GM21423 (cell line): ENCODE results near the gene HSPG2.
"Not testable (repeated sequence)": the region's sequence is repeated elsewhere in the genome, so short reads cannot be mapped to it uniquely, and the experiment has no call there.

Experiments used
- ATAC-seq: cut with Tn5 transposase; IDR thresholded peaks from one replicate; pipeline ENCODE4 v1.9.1; 2021; ENCODE audit warnings: mild to moderate bottlenecking, moderate library complexity; ENCODE audit not compliant: unreplicated experiment

The HSPG2 gene

GRCh38 chr1:21937034-21937371 is at the start of gene HSPG2:
Gene HSPG2, minus strand, starts transcription at chr1:21937310. Its CDS starts 93 bp downstream, at chr1:21937217.
- no peak for ATAC-seq

DNA sequence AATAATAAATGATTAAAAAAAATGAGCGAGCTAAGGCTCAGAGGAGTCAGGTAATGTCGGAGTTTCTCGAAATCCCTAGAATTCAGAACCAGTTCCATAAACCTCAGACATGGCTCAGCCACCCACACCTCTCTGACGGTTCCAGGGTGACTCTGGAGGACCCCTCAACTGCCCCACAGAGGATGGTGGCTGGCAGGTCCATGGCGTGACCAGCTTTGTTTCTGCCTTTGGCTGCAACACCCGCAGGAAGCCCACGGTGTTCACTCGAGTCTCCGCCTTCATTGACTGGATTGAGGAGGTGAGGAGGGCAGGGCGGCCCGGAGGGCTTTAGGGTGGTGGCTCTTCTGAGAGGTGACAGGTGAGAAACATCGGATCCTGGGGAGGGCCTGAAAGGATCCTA is 49.3 kb upstream of the HSPG2 start:
- not testable (repeated sequence) for ATAC-seq

- ATAC-seq, result not testable (repeated sequence)
Observed at GRCh38 chr1:21985893-21986292, 48.8 kb upstream of the HSPG2 start.

GRCh38 chr1:21983539-21983938 is 46.4 kb upstream of the HSPG2 start:
- ATAC-seq, result not testable (repeated sequence)

DNA sequence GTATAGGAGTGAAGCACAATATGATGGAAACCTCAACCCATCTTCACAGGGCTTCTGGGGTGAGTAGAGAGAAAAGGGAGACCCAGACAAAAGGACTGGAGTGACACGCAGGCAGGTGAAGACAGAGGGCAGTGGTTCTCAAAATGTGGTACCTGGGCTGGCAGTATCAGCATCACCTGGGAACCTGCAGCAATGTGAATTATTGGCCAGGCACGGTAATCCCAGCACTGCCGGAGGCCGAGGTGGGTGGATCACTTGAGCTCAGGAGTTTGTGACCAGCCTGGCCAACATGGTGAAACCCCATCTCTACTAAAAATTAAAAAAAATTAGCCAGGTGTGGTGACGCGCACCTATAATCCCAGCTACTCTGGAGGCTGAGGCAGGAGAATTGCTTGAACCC is 45.0 kb upstream of the HSPG2 start:
- ATAC-seq, result not testable (repeated sequence)

DNA sequence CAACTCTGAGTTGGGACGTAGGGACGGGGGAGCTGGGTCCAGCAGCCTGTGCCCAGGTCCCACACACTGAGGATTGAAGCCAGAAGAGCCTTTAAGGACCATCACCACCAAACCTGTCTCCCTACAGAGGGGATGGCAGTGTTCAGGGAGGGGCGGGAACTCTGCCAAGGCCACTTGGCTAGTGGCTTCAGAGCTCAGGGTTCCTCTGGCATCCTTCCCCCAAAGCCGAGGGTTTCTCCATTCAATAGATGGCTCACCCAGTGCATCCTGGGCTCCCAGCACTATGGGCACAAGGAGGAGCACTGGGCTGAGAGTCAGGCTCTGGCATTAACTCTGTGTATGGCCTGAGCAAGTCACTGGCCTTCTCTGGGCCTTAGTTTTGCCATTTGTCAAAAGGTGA is 44.1 kb upstream of the HSPG2 start:
- not testable (repeated sequence) for ATAC-seq

GRCh38 chr1:21980515-21981220 is 43.6 kb upstream of the HSPG2 start:
- not testable (repeated sequence) for ATAC-seq

- not testable (repeated sequence) for ATAC-seq
Observed at GRCh38 chr1:21978209-21978608, 41.1 kb upstream of the HSPG2 start.

- not testable (repeated sequence) for ATAC-seq
Observed at GRCh38 chr1:21976703-21977239, 39.7 kb upstream of the HSPG2 start, which contains the start of gene CELA3B. Gene CELA3B, plus strand, starts transcription at chr1:21977022. Its CDS starts 18 bp downstream, at chr1:21977040.

DNA sequence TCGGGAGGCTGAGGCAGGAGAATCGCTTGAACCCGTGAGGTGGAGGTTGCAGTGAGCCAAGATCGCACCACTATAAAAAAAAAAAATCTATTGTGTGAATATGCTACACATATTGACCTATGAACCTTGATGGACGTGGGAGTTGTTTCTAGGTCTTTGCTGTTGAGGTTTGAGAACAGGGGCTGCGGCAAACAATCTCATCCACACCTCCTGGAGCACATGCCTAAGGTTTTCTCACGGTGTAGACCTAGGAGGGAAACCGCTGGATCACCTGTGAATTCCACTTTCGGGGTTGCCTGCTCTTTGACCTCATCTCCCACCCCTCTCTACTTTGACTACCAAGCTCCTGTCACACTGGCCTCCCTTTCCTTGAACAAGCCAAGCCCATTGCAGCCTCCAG is 38.2 kb upstream of the HSPG2 start:
- not testable (repeated sequence) for ATAC-seq

GRCh38 chr1:21974699-21975098 is 37.6 kb upstream of the HSPG2 start:
- not testable (repeated sequence) for ATAC-seq

GRCh38 chr1:21973948-21974347 is 36.8 kb upstream of the HSPG2 start:
- not testable (repeated sequence) for ATAC-seq

DNA sequence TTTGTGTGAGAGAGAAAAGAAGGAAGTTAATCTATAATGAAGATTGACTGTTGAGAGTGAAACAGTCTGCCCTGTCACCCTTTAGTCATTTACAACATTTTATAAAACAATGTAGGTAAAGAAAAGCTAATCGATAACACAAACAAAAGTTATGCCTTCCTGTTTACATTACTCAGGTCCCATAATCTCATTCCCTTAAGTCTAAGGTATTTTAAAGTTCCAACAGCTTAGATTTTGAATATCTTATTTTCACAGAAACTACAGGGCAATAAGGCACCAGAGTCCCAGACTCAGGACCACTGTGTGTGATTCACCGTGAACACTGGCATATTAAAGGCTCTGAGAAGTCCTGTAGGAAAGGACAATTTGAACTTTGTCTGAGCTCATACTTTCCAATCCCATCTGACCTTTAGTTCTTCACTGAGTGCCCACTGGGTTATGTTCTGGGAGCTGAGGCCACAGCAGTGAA is 35.9 kb upstream of the HSPG2 start:
- ATAC-seq, result not testable (repeated sequence)

GRCh38 chr1:21970523-21970922 is 33.4 kb upstream of the HSPG2 start:
- not testable (repeated sequence) for ATAC-seq

DNA sequence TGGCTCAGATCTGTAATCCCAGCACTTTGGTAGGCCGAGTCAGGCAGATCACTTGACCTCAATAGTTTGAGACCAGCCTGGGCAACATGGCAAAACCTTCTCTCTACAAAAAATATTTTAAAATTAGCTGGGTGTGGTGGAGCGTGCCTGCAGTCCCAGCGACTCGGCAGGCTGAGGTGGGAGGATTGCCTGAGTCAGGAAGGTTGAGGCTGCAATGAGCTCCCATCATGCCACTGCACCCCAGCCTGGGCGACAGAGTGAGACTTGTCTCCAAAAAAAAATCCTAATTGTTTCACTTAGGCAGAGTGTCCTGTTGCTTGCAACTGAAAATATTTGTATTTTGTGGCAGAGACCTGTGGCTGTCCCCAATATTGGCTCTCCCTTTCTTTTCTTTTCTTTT is 32.0 kb upstream of the HSPG2 start:
- not testable (repeated sequence) for ATAC-seq

GRCh38 chr1:21967216-21967615 is 30.1 kb upstream of the HSPG2 start:
- ATAC-seq, result not testable (repeated sequence)

DNA sequence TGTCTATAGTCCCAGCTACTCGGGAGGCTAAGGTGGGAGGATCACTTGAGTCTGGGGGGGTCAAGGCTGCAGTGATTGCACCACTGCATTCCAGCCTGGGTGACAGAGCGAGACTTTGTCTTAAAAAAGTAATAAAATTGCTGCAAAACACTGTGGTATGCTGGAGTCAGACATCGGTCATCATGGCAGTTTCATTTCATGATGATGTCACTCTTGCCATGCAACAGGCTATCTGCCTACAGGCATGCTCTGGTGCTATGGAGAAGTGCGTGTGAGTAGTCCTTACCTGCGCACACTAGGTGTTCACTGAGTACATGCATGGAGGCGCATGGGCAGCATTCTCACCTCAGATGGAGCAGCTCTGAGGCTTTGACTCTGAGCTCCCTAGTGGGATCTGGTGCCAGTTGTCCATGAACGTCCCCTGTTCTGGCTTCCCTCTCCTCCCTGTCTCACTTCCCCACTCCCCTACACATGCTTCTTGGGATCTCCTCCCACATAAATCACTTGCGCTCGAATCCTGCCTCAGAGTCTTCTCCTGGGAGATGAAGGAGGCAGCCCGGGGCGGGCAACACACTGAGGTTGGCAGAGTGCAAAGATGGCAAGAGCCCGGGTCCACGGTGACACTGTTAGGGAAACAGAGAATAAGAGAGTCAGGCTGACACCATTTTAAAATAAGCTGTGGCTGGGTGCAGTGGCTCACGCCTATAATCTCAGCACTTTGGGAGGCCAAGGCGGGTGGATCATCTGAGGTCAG is 29.3 kb upstream of the HSPG2 start:
- ATAC-seq, result no peak

DNA sequence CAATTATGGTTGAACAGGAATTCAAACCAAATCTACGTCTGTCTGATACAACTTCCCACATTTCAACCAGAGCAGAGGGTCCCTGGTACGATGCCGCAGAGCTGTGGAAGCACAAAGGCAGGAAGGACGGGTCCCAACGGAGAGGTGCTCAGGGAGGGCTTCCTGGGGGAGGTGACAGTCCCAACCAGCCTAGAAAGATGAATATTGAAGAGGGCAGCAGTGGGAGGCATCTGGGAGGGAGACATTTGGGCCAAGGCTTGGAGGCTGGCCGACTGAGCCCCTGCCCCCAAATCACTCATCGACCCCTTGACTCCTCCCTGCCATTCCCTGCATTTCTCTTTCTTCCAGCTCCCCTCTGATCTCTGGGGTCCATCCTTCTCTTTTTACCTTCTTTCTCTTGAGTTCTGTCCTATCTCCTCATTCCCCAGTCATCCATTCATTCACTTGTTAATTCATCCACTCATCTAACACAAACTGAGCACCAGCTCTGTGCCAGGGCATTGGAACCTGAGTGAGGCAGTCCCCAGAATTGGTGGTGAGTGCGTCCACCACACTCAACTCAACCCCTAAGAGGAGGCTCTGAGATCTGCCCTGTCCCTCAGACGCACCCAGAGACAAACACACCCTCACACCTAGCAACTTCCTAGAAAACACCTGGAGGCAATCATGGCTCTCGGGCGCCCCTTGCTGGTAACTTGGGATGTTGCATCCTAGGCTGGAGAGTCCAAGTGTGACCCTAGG is 26.5 kb upstream of the HSPG2 start:
- no peak for ATAC-seq

DNA sequence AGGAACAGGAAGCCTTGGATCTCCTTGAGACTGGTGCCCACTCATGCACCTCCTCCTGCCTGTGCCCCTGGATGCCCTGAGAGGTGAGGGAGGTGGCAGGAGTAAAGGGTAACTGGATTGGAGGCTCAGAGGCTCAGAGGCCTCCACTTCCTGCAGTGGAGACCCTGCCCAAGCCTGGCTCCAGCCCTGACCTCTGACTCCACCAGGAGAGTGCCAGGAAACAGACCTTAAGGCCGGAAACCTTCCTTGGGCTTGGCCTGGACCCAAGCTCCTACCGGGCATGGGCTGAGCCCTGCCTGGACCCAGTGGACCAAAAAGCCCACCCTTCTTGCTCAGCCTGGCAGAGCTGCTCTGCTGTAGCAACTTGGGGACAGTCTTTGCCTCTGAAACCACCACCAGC is 24.7 kb upstream of the HSPG2 start:
- no peak for ATAC-seq

GRCh38 chr1:21961337-21961736 is 24.2 kb upstream of the HSPG2 start:
- no peak for ATAC-seq
